ENCODE data around the gene MAP3K13.

GRCh38 chr3:185381320-185382058, 18.6 kb downstream of the MAP3K13 start:
- TF ChIP-seq EZH2 (IDR thresholded peaks at IDR 0.05; ENCODE audit: borderline replicate concordance, control insufficient read depth, low read depth, low read length) (no peak), CREB1 (IDR thresholded peaks at IDR 0.05; ENCODE audit: low read depth) (no peak), RB1 (IDR thresholded peaks at IDR 0.05; ENCODE audit: borderline replicate concordance) (no peak), SMC3 (IDR thresholded peaks at IDR 0.05; ENCODE audit: borderline replicate concordance, low read length) (no peak), SIN3A (IDR thresholded peaks at IDR 0.05; ENCODE audit: low read depth, low read length) (no peak), CBX3 (IDR thresholded peaks at IDR 0.05; ENCODE audit: borderline replicate concordance, low read depth) (no peak)

Data from GM12878 (cell line).